HUES64 (cell line): Measurements from ENCODE around the gene CFAP43.
A peak's percentile ranks its signal among the peaks of the same experiment; 100 is the strongest.

Experiments
- H3K27ac ChIP-seq: 2 replicates; pipeline ENCODE4 v1.7.0; 2013; ENCODE audit warnings: low read depth, low read length, inconsistent platforms
- H3K27me3 ChIP-seq: 2 replicates; pipeline ENCODE4 v1.6.1; 2013; ENCODE audit warnings: mild to moderate bottlenecking, low read length; ENCODE audit not compliant: insufficient read depth
- H3K36me3 ChIP-seq: 2 replicates; pipeline ENCODE4 v1.6.1; 2013; ENCODE audit warnings: mild to moderate bottlenecking, low read length; ENCODE audit not compliant: insufficient read depth
- H3K4me1 ChIP-seq: 2 replicates; pipeline ENCODE4 v1.6.1; 2013; ENCODE audit warnings: mild to moderate bottlenecking, low read length, moderate library complexity; ENCODE audit not compliant: insufficient read depth
- H3K4me3 ChIP-seq: 2 replicates; pipeline ENCODE4 v1.5.1; 2013; ENCODE audit warnings: mild to moderate bottlenecking, low read length, moderate library complexity
- H3K9ac ChIP-seq: 2 replicates; pipeline ENCODE4 v1.6.1; 2013; ENCODE audit warnings: mild to moderate bottlenecking, low read depth, low read length
- H3K9me3 ChIP-seq: 2 replicates; pipeline ENCODE4 v1.6.1; 2013; ENCODE audit warnings: low read depth, low read length; ENCODE audit not compliant: insufficient read depth
- WGBS: fragments of 150-250, 120-280 bp; methylation state at CpG from one replicate; pipeline ENCODE4 v1.1.7; 2013; ENCODE audit warnings: missing lambda C conversion rate; 5-methylcytosine and 5-hydroxymethylcytosine counted together

Gene CFAP43

DNA sequence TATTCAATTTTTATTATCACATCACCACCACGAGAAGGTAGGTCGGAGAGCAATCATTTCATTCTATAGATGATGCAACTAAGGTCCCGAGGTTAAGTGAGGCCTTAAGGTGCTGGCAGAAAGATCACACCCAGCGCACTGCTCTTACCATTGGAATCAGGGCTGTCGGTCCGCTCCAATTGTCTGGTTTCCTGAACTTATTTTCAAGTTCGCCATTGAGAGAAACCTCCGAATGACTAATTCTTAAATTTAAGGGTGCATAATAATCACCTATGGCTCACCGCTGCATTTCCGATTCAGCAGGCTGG, 36.2 kb upstream of the CFAP43 start:
- Histone ChIP-seq H3K4me1 (no peaks in the 10 kb centered on the region), H3K9ac (peak overlapping the region; percentile 98), H3K27ac (peak overlapping the region; percentile 92), H3K4me3 (peak overlapping the region; percentile 99), H3K9me3 (no peaks in the 10 kb centered on the region), H3K36me3 (peaks cover 44% of the 10 kb centered on the region), H3K27me3 (no peaks in the 10 kb centered on the region)
- 24% methylated on average over 10 of the region's 10 CpGs for WGBS

DNA sequence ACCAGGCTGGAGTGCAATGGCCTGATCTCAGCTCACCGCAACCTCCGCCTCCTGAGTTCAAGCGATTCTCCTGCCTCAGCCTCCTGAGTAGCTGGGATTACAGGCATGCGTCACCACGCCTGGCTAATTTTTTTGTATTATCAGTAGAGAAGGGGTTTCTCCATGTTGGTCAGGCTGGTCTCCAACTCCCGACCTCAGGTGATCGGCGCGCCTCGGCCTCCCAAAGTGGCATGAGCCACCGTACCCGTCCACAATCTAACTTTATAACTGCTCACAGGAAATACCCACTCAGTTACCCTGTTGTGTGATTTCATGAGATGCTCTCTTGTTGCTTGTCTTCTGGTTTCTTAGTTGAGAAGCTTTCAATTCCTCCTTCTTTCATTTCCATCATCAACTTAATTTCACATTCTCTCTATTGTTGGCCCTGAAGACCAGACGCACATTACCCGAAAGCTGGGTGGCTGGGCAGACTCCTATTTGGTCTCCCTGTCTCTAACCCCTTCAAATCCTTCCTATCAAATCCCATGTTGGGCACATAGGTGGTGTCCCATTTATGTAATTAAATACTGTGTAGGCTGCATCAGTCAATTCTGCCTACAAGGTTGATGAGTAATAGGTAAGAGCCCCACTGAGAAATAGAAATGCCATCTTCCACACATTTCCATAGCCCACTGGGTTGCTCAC, 35.7 kb upstream of the CFAP43 start:
- no peaks in the 10 kb centered on the region for H3K4me1 ChIP-seq
- H3K27me3 ChIP-seq = no peaks in the 10 kb centered on the region
- H3K27ac ChIP-seq = peak overlapping the region; percentile 92; the same call in 1 of the 2 replicates
- WGBS = 95% methylated on average over 14 of the region's 14 CpGs
- H3K36me3 ChIP-seq = peaks cover 49% of the 10 kb centered on the region
- peak overlapping the region; percentile 99 for H3K4me3 ChIP-seq
- peak overlapping the region; percentile 98 for H3K9ac ChIP-seq
- no peaks in the 10 kb centered on the region for H3K9me3 ChIP-seq

DNA sequence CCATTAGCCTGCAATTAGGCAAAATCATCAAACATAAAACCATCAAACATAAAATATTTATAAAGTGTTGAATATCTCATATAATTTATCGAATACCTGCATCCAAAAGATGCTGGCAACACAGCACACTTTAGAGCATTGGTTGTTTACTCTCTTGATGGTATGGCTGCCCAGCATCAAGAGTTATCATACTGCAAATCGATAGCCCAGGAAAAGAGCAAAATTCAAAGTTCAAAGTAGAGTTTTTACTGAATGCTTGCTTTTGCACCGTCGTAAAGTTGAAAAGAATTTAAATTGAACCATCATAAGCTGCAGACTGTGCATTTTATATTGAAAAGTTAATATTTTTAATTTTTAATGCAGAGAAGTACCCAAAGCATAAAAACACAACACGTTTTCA, 32.6 kb upstream of the CFAP43 start:
- Histone ChIP-seq H3K4me1 (peaks cover 12% of the 10 kb centered on the region; the same call in 1 of the 2 replicates), H3K9ac (no peak overlapping the region), H3K9me3 (no peaks in the 10 kb centered on the region), H3K36me3 (peaks cover 80% of the 10 kb centered on the region), H3K27ac (no peak overlapping the region), H3K4me3 (no peak overlapping the region), H3K27me3 (no peaks in the 10 kb centered on the region)
- 95% methylated on average over 5 of the region's 5 CpGs for WGBS

DNA sequence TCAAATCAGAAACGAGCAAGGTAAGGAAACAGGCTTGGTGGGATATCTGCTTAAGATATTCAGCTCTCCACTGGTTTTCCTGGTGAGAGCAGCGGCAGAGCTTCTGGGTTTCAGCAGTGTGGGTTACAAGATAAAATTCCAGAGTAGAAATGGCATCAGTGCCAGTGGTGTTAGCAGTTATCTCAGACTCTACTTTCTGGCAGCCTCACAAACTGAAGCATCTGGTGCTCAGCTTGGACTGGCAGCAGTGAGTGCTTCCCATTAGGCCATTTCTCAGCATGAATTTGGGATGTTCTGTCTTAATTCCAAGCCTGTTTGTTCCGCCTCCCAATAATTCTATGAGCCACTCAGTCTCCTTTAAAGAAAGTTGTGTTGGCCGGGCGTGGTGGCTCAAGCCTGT, 29.9 kb upstream of the CFAP43 start:
- no peaks in the 10 kb centered on the region for H3K27me3 ChIP-seq
- H3K9me3 ChIP-seq = no peaks in the 10 kb centered on the region
- H3K9ac ChIP-seq = no peak overlapping the region
- peaks cover 96% of the 10 kb centered on the region for H3K36me3 ChIP-seq
- no peak overlapping the region for H3K27ac ChIP-seq
- no peak overlapping the region for H3K4me3 ChIP-seq
- WGBS = 96% methylated on average over 5 of the region's 5 CpGs
- peaks cover 12% of the 10 kb centered on the region; the same call in 1 of the 2 replicates for H3K4me1 ChIP-seq

DNA sequence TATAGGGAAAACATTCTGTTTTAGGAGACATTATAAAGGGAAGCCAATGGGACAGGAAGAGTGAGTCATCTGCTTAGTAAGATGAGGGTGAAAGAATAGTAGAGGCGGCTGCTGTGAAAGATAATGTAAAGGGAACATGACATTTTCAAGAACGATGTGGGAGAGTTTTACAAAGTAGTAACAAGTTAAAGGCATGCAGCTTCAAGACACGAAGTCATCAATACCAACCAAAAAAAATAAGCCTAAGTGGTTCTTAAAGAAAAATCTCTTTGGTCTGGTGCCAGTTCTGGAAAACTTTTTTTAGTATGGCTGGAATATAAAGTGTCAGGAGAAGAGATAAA, 28.6 kb upstream of the CFAP43 start:
- 76% methylated on average over 2 of the region's 3 CpGs for WGBS
- H3K4me1 ChIP-seq = peaks cover 22% of the 10 kb centered on the region
- peaks cover 83% of the 10 kb centered on the region for H3K36me3 ChIP-seq

DNA sequence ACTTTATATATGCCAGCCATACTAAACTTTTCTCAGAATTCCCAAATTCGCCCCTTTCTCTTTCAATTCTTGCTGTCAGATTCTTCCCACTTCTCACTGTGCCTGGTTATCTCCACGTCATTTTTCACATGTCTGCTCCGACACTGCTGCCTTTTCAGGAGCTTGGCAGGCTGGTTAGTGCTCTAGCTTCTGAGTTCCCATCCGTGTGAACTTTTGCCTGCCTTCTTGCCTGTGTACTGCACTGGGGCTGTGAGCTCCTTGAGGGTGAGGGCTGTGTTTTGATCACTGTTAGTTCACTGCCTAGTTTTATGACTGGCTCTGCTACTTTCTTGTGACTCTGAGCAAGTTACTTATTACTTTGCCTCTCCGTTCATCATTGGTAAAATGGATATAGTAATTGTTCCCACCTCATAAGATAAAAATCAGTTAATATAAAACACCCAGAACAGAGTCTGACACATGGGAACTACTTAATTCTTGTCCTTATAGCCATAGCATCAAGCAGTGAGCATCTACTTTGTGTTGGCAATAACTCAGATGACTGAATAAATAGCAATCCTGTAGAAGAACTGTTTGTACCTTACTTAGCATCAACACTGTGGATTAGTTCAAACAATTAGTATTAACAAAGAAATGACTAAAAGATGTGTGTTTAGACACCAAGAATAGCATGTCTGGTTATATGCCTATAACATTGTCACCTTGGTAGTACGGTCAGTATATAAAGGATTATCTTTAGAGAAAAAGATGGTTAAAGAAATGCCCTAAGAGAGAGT, 28.0 kb upstream of the CFAP43 start:
- H3K4me3 ChIP-seq = no peak overlapping the region
- WGBS = 77% methylated on average over 5 of the region's 6 CpGs
- H3K9ac ChIP-seq = no peak overlapping the region
- H3K36me3 ChIP-seq = peaks cover 77% of the 10 kb centered on the region
- H3K9me3 ChIP-seq = no peaks in the 10 kb centered on the region
- 0 out of 2 replicates have a peak, but pooled peaks cover under 1% of the 10 kb centered on the region for H3K27me3 ChIP-seq
- no peak overlapping the region; the same call in 1 of the 2 replicates for H3K27ac ChIP-seq
- peaks cover 27% of the 10 kb centered on the region for H3K4me1 ChIP-seq

More for the DNA sequence above, 28.6 kb upstream of the CFAP43 start:
- Histone ChIP-seq H3K9ac (no peak overlapping the region), H3K4me3 (no peak overlapping the region), H3K27me3 (no peaks in the 10 kb centered on the region), H3K27ac (peak overlapping the region; percentile 14; the same call in 1 of the 2 replicates), H3K9me3 (no peaks in the 10 kb centered on the region)

DNA sequence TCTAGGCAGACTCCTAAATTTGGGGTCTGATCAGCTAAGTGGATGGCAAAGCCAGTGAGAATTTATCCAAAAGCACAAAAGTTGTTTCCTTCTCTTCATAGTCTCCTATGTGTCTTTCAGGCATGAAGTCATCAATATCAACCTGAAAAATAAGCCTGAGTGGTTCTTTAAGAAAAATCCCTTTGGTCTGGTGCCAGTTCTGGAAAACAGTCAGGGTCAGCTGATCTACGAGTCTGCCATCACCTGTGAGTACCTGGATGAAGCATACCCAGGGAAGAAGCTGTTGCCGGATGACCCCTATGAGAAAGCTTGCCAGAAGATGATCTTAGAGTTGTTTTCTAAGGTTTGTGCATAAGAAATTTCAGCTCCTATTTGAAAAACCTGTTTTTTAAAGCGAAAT, 27.3 kb upstream of the CFAP43 start:
- WGBS = 94% methylated on average over 3 of the region's 3 CpGs
- Histone ChIP-seq H3K9ac (no peak overlapping the region), H3K4me3 (no peak overlapping the region), H3K9me3 (no peaks in the 10 kb centered on the region), H3K36me3 (peaks cover 71% of the 10 kb centered on the region), H3K27ac (no peak overlapping the region), H3K4me1 (peaks cover 27% of the 10 kb centered on the region), H3K27me3 (peaks cover 5% of the 10 kb centered on the region; the same call in 1 of the 2 replicates)

DNA sequence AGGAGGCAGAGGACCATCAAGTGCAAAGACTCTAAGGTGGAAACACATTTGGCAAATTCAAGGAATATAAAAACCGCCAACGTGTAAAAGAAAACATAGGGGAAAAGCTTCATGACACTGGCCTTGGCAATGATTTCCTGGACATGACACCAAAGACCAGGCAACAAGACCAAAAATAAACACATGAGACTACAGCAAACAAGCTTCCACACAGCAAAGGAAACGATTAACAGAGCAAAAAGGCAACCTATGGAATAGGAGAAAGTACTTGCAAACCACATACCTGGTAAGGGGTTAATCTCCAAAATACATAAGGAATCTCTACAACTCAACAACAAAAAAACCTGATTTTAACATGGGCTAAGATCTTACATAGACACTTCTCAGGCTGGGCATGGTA, 26.0 kb upstream of the CFAP43 start:
- H3K9ac ChIP-seq = no peak overlapping the region
- H3K27me3 ChIP-seq = peaks cover 14% of the 10 kb centered on the region; the same call in 1 of the 2 replicates
- H3K4me3 ChIP-seq = no peak overlapping the region
- no peaks in the 10 kb centered on the region for H3K9me3 ChIP-seq
- 95% methylated on average over 3 of the region's 3 CpGs for WGBS
- H3K36me3 ChIP-seq = peaks cover 59% of the 10 kb centered on the region
- peaks cover 36% of the 10 kb centered on the region for H3K4me1 ChIP-seq
- no peak overlapping the region for H3K27ac ChIP-seq

DNA sequence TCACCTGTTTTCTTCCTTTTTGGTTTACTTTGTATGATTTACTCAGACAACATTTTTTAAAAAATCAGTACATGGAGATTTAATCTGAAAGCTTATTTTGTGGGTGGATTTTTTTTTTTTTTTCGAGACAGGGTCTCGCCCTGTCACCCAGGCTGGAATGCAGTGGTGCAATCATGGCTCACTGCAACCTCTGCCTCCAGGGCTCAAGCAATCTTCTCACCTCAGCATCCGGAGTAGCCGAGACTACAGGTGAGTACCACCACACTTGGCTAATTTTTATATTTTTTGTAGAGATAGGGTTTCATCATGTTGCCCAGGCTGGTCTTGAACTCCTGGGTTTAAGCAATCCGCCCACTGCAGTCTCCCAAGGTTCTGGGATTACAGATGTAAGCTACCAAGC, 25.1 kb upstream of the CFAP43 start:
- no peak overlapping the region for H3K4me3 ChIP-seq
- peaks cover 46% of the 10 kb centered on the region for H3K4me1 ChIP-seq
- H3K9ac ChIP-seq = no peak overlapping the region
- H3K27ac ChIP-seq = no peak overlapping the region
- peaks cover 14% of the 10 kb centered on the region; the same call in 1 of the 2 replicates for H3K27me3 ChIP-seq
- no peaks in the 10 kb centered on the region for H3K9me3 ChIP-seq
- peaks cover 49% of the 10 kb centered on the region for H3K36me3 ChIP-seq
- WGBS = 93% methylated on average over 5 of the region's 5 CpGs

DNA sequence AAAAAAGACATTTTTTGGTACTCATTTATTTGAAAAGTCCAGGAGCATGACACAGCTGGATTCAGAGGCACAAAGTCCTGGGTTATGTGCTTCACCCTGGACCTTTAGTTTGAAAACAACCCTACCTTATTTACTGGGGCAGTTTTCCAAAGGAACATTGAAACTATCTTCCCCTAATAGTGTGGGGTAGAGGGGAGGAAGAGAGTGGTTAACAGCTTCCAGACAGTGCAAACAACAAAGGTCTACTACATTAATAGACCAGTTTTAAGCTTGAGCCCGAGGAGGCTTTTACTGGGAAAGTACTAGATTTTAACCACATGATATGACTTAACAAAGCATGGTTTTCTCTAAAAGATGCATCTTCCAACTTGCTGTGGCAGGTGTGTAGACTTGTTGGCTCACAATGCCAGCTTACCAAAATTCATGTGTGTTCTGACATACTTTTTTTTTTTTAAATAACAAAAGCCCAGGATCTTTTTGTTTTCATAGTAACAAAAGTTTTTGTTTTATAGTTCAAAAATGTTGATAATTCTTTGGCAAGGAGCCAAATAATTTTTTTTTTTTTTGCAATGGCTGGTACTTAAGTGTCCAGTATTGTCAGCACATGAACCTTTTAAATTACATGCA, 24.3 kb upstream of the CFAP43 start:
- 45% methylated on average over 1 of the region's 1 CpG for WGBS

More for the DNA sequence above, 24.3 kb upstream of the CFAP43 start:
- peak overlapping the region; percentile 81 for H3K4me3 ChIP-seq
- H3K27ac ChIP-seq = no peak overlapping the region
- no peak overlapping the region for H3K9ac ChIP-seq
- H3K9me3 ChIP-seq = no peaks in the 10 kb centered on the region
- H3K27me3 ChIP-seq = peaks cover 14% of the 10 kb centered on the region; the same call in 1 of the 2 replicates
- H3K4me1 ChIP-seq = peaks cover 49% of the 10 kb centered on the region
- H3K36me3 ChIP-seq = peaks cover 41% of the 10 kb centered on the region
